HepG2 (cell line): ENCODE measurements around the gene NUDT8. TPM values are rescaled to one million over a fixed set of nuclear protein-coding genes. Genes with fewer than 3 reads are reported as not detected.

Source experiments
- ATAC-seq: fragments of 200-7000 bp; cut with Tn5 transposase; 3 replicates; pipeline ENCODE4 v1.9.1; 2020; ENCODE audit warnings: mild to moderate bottlenecking, moderate library complexity
- BruUV-seq: library from RNA; stranded (reverse); fragments of 400-500 nt; replicated peaks from 2 replicates; lab custom pipeline; 2021; lab: Mats Ljungman, UMichigan
- CTCF ChIA-PET: fragments of 300-600 bp; formaldehyde crosslinking; extraction: SDS; loops from one replicate; lab custom pipeline; 2021; ENCODE audit warnings: low total read pairs, inconsistent platforms, low intra/inter-chr PET ratio; lab: Yijun Ruan, JAX
- POLR2A ChIA-PET: fragments of 350-600 bp; sonication (Branson Sonifier 250); formaldehyde crosslinking; loops from one replicate; lab custom pipeline; 2020; ENCODE audit warnings: antibody characterized with exemption, inconsistent platforms; lab: Yijun Ruan, JAX
- DNase-seq: peaks from one replicate; pipeline ENCODE4 v3.0.0-alpha.2; 2015; ENCODE audit warnings: low spot score
- FAIRE-seq: peaks from 3 replicates; lab custom pipeline; 2011; peaks lifted over from hg19 to GRCh38; lab: Jason Lieb, UNC
- H2AFZ ChIP-seq: one replicate; pipeline ENCODE4 v1.6.1; 2011; ENCODE audit warnings: low read length, inconsistent platforms
- H3K27ac ChIP-seq: fragments of 300-600 bp; 3 replicates; pipeline ENCODE4 v1.8.0; 2011; ENCODE audit warnings: mixed run types, mild to moderate bottlenecking, mixed read lengths, low read length, inconsistent platforms; ENCODE audit not compliant: insufficient read depth; ENCODE audit errors: extremely low read length
- H3K27me3 ChIP-seq, 2 experiments: fragments of 200-600 bp in 1 of 2; 2 replicates in 1 of 2; 3 replicates in 1 of 2; pipeline versions ENCODE4 v1.6.0 to v1.8.0; 2011; ENCODE audit warnings: low read length in 2 of 2, mild to moderate bottlenecking in 2 of 2, moderate library complexity in 2 of 2, inconsistent platforms in 1 of 2; ENCODE audit not compliant: insufficient read depth in 2 of 2, control insufficient read depth in 1 of 2
- H3K36me3 ChIP-seq, 2 experiments: fragments of 200-600 bp in 1 of 2; replicated peaks in 1 of 2; 2 replicates in 1 of 2; 3 replicates in 1 of 2; pipeline versions ENCODE4 v1.5.1 to v1.8.0; 2011; ENCODE audit warnings: low read length in 2 of 2, inconsistent platforms in 1 of 2; ENCODE audit not compliant: insufficient read depth in 2 of 2, control insufficient read depth in 1 of 2
- H3K4me1 ChIP-seq: 2 replicates; pipeline ENCODE4 v1.5.1; 2012; ENCODE audit warnings: low read length, inconsistent platforms; ENCODE audit not compliant: insufficient read depth
- H3K4me2 ChIP-seq: 2 replicates; pipeline ENCODE4 v1.6.0; 2011; ENCODE audit warnings: low read depth, low read length, inconsistent platforms
- H3K4me3 ChIP-seq, 3 experiments: fragments of 200-600 bp in 1 of 3; sonication (generic), shearing (Covaris generic) in 1 of 3; replicated peaks in 1 of 3; 2 replicates each; pipeline ENCODE4 v1.5.1; 2011 to 2016; ENCODE audit warnings: low read length in 3 of 3, inconsistent platforms in 2 of 3, low read depth in 2 of 3, mild to moderate bottlenecking in 2 of 3, control low read depth in 1 of 3, mixed read lengths in 1 of 3; ENCODE audit not compliant: insufficient read depth in 1 of 3
- H3K79me2 ChIP-seq: one replicate; pipeline ENCODE4 v1.6.1; 2011; ENCODE audit warnings: low read length, inconsistent platforms; ENCODE audit not compliant: insufficient read depth
- H3K9ac ChIP-seq: 2 replicates; pipeline ENCODE4 v1.6.0; 2011; ENCODE audit warnings: mild to moderate bottlenecking, low read depth, low read length, inconsistent platforms; ENCODE audit not compliant: insufficient read depth
- H3K9me3 ChIP-seq: 2 replicates; pipeline ENCODE4 v1.5.1; 2012; ENCODE audit warnings: mild to moderate bottlenecking, low read length
- H4K20me1 ChIP-seq: 2 replicates; pipeline ENCODE4 v1.6.0; 2011; ENCODE audit warnings: inconsistent platforms, mild to moderate bottlenecking, low read length, moderate library complexity; ENCODE audit not compliant: insufficient read depth
- HNF4G ChIP-seq, 2 experiments: sonication (generic) in 1 of 2; formaldehyde crosslinking in 1 of 2; IDR thresholded peaks; 2 replicates each; pipeline versions ENCODE4 v1.4.0 to v1.6.1; 2011 to 2020; ENCODE audit warnings: borderline replicate concordance in 2 of 2, low read depth in 2 of 2, mild to moderate bottlenecking in 2 of 2, low read length in 1 of 2, missing genetic modification reagents in 1 of 2, moderate library complexity in 1 of 2
- JUND ChIP-seq: sonication (generic); formaldehyde crosslinking; IDR thresholded peaks from 2 replicates; pipeline ENCODE4 v1.8.0; 2022; ENCODE audit warnings: mild to moderate bottlenecking, missing genetic modification reagents
- NFIB ChIP-seq: sonication (generic); formaldehyde crosslinking; IDR thresholded peaks from 2 replicates; pipeline ENCODE4 v1.9.0; 2021; ENCODE audit warnings: missing genetic modification reagents, mild to moderate bottlenecking, borderline replicate concordance
- SRF ChIP-seq: IDR thresholded peaks from 2 replicates; pipeline ENCODE4 v1.6.1; 2011; ENCODE audit warnings: mild to moderate bottlenecking, low read depth, low read length, moderate library complexity
- WGBS: methylation state at CpG from one replicate; pipeline ENCODE4 v1.1.6; 2017; ENCODE audit warnings: low lambda C conversion rate; 5-methylcytosine and 5-hydroxymethylcytosine counted together
- in situ Hi-C: cut with HindIII; loops from 2 replicates; pipeline ENCODE4 v1.10.0; 2017; ENCODE audit warnings: low pct_unique_long_range_greater_than_20kb; ENCODE audit not compliant: extremely low pct_ligation_motif_present
- intact Hi-C: fragments of 100-400 bp; cut with micrococcal nuclease; formaldehyde crosslinking; loops from one replicate; pipeline ENCODE4 v1.10.0; 2022; ENCODE audit not compliant: unreplicated experiment
- polyA plus RNA-seq, 8 experiments: library from polyadenylated mRNA; depleted of rRNA in 3 of 8; stranded (reverse) in 7 of 8; unstranded in 1 of 8; fragments of >200 nt; fragmentation: Illumina TruSeq in 4 of 8; extraction: Trizol in 4 of 8; gene quantifications; 2 replicates each; pipeline versions ENCODE4 v1.2.1 to v1.2.3, GENCODE V29; 2011 to 2016; ENCODE audit warnings: low read depth in 4 of 8, missing spikeins in 1 of 8, mixed read lengths in 1 of 8; ENCODE audit not compliant: insufficient read depth in 1 of 8
- total RNA-seq, 5 experiments: library from RNA; depleted of rRNA; stranded (reverse); fragments of >200 nt; fragmentation: Illumina TruSeq; extraction: Trizol; gene quantifications; 2 replicates each; pipeline ENCODE4 v1.2.3, GENCODE V29; 2016; ENCODE audit warnings: low read depth in 1 of 5
- TF ChIP-seq, protein P1 (sequence below): sonication (generic); formaldehyde crosslinking; IDR thresholded peaks from 2 replicates; pipeline ENCODE4 v1.5.0; 2020; ENCODE audit warnings: mild to moderate bottlenecking, missing genetic modification reagents, borderline replicate concordance
- TF ChIP-seq, protein P2 (sequence below): sonication (generic); formaldehyde crosslinking; IDR thresholded peaks from 2 replicates; pipeline ENCODE4 v1.5.0; 2020; ENCODE audit warnings: mild to moderate bottlenecking, missing genetic modification reagents

The NUDT8 gene
- total and polyA plus RNA-seq, 2 of the 13 experiments (the other 11 are each of a cell fraction or from before 2014, with no cell fraction given): 6.7 to 25.8 TPM

- TF ChIP-seq, protein P1, sequence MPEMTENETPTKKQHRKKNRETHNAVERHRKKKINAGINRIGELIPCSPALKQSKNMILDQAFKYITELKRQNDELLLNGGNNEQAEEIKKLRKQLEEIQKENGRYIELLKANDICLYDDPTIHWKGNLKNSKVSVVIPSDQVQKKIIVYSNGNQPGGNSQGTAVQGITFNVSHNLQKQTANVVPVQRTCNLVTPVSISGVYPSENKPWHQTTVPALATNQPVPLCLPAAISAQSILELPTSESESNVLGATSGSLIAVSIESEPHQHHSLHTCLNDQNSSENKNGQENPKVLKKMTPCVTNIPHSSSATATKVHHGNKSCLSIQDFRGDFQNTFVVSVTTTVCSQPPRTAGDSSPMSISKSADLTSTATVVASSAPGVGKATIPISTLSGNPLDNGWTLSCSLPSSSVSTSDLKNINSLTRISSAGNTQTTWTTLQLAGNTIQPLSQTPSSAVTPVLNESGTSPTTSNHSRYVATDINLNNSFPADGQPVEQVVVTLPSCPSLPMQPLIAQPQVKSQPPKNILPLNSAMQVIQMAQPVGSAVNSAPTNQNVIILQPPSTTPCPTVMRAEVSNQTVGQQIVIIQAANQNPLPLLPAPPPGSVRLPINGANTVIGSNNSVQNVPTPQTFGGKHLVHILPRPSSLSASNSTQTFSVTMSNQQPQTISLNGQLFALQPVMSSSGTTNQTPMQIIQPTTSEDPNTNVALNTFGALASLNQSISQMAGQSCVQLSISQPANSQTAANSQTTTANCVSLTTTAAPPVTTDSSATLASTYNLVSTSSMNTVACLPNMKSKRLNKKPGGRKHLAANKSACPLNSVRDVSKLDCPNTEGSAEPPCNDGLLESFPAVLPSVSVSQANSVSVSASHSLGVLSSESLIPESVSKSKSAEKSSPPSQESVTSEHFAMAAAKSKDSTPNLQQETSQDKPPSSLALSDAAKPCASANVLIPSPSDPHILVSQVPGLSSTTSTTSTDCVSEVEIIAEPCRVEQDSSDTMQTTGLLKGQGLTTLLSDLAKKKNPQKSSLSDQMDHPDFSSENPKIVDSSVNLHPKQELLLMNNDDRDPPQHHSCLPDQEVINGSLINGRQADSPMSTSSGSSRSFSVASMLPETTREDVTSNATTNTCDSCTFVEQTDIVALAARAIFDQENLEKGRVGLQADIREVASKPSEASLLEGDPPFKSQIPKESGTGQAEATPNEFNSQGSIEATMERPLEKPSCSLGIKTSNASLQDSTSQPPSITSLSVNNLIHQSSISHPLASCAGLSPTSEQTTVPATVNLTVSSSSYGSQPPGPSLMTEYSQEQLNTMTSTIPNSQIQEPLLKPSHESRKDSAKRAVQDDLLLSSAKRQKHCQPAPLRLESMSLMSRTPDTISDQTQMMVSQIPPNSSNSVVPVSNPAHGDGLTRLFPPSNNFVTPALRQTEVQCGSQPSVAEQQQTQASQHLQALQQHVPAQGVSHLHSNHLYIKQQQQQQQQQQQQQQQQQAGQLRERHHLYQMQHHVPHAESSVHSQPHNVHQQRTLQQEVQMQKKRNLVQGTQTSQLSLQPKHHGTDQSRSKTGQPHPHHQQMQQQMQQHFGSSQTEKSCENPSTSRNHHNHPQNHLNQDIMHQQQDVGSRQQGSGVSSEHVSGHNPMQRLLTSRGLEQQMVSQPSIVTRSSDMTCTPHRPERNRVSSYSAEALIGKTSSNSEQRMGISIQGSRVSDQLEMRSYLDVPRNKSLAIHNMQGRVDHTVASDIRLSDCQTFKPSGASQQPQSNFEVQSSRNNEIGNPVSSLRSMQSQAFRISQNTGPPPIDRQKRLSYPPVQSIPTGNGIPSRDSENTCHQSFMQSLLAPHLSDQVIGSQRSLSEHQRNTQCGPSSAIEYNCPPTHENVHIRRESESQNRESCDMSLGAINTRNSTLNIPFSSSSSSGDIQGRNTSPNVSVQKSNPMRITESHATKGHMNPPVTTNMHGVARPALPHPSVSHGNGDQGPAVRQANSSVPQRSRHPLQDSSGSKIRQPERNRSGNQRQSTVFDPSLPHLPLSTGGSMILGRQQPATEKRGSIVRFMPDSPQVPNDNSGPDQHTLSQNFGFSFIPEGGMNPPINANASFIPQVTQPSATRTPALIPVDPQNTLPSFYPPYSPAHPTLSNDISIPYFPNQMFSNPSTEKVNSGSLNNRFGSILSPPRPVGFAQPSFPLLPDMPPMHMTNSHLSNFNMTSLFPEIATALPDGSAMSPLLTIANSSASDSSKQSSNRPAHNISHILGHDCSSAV (CRISPR knock-in tag): no peak
- TF ChIP-seq SRF: no peak
- TF ChIP-seq JUND (CRISPR knock-in tag): no peak
- no peak for TF ChIP-seq HNF4G (IDR thresholded peaks at IDR 0.05; ENCODE audit: borderline replicate concordance, low read depth, low read length)
- TF ChIP-seq HNF4G (CRISPR knock-in tag; IDR thresholded peaks at IDR 0.05; ENCODE audit: borderline replicate concordance, low read depth): no peak
Measured at GRCh38 chr11:67627441-67627811, 2.3 kb downstream of the NUDT8 start (continued).

DNA sequence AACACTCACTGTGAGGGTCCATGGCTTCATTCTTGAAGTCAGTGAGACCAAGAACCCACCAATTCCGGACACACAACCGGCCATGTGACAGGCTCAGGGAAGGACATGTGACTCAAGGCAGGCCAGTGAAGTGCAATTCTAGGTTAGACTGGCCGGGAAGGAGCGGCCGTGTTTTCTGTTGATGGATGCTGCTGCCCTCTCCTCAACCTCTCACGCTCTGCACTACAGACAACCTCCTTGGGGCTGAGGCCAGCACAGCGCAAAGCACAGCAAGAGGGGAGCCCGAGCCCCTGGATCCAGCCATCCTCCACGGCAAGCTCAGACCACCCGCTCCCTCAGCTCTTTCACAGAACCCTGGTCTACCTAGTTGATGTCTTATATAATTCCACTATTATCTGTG lies 2.8 kb downstream of the NUDT8 start:
- no peak overlapping the region for H3K4me2 ChIP-seq

More for the DNA sequence above, 2.8 kb downstream of the NUDT8 start:
- Histone ChIP-seq H3K79me2 (no peaks in the 10 kb centered on the region), H3K27me3 (no peaks in the 10 kb centered on the region), H3K4me3 (no peak overlapping the region), H2AFZ (no peak overlapping the region), H3K9ac (no peak overlapping the region), H4K20me1 (no peaks in the 10 kb centered on the region), H3K4me1 (peaks cover 45% of the 10 kb centered on the region), H3K36me3 (no peaks in the 10 kb centered on the region), H3K9me3 (no peaks in the 10 kb centered on the region), H3K27ac (no peak overlapping the region)
- intact Hi-C loops (no loop called here), in situ Hi-C loops (no loop called here)
- 97% methylated on average over 9 of the region's 10 CpGs for WGBS
- CTCF ChIA-PET: no interaction called here
- TF ChIP-seq, protein P2, sequence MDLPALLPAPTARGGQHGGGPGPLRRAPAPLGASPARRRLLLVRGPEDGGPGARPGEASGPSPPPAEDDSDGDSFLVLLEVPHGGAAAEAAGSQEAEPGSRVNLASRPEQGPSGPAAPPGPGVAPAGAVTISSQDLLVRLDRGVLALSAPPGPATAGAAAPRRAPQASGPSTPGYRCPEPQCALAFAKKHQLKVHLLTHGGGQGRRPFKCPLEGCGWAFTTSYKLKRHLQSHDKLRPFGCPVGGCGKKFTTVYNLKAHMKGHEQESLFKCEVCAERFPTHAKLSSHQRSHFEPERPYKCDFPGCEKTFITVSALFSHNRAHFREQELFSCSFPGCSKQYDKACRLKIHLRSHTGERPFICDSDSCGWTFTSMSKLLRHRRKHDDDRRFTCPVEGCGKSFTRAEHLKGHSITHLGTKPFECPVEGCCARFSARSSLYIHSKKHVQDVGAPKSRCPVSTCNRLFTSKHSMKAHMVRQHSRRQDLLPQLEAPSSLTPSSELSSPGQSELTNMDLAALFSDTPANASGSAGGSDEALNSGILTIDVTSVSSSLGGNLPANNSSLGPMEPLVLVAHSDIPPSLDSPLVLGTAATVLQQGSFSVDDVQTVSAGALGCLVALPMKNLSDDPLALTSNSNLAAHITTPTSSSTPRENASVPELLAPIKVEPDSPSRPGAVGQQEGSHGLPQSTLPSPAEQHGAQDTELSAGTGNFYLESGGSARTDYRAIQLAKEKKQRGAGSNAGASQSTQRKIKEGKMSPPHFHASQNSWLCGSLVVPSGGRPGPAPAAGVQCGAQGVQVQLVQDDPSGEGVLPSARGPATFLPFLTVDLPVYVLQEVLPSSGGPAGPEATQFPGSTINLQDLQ (CRISPR knock-in tag): no peak
- TF ChIP-seq NFIB (CRISPR knock-in tag): no peak
- ATAC-seq (no peak), DNase-seq (no peak), FAIRE-seq (no peak)
- no TSS peak for BruUV-seq
- POLR2A ChIA-PET: interaction anchor here (1.6 kb wide), 1 partner anchor 10 kb away, joined by 5 read pairs; no protein-coding TSS in a partner anchor
